HEK293 (cell line): ENCODE measurements around the gene PRKG1.

Experiments used
- BCL11A ChIP-seq: fragments of 450-650 bp; formaldehyde crosslinking; IDR thresholded peaks from 2 replicates; pipeline ENCODE4 v1.5.1; 2016; ENCODE audit warnings: low read depth, missing biosample characterization, missing genetic modification characterization
- CTCF ChIP-seq: fragments of 450-650 bp; formaldehyde crosslinking; IDR thresholded peaks from 2 replicates; pipeline ENCODE4 v1.5.1; 2016; ENCODE audit warnings: missing biosample characterization, missing genetic modification characterization
- GLI4 ChIP-seq: fragments of 450-650 bp; formaldehyde crosslinking; IDR thresholded peaks from 2 replicates; pipeline ENCODE4 v1.5.1; 2016; ENCODE audit warnings: missing biosample characterization, missing genetic modification characterization
- YY2 ChIP-seq: fragments of 450-650 bp; formaldehyde crosslinking; IDR thresholded peaks from 2 replicates; pipeline ENCODE4 v1.5.1; 2016; ENCODE audit warnings: missing biosample characterization, missing genetic modification characterization
- ZBTB49 ChIP-seq: fragments of 450-650 bp; formaldehyde crosslinking; IDR thresholded peaks from 2 replicates; pipeline ENCODE4 v1.5.1; 2016; ENCODE audit warnings: missing biosample characterization, missing genetic modification characterization, low read depth
- ZBTB6 ChIP-seq: fragments of 450-650 bp; formaldehyde crosslinking; IDR thresholded peaks from 2 replicates; pipeline ENCODE4 v1.5.1; 2017; ENCODE audit warnings: missing biosample characterization, missing genetic modification characterization
- ZNF10 ChIP-seq: fragments of 450-650 bp; formaldehyde crosslinking; IDR thresholded peaks from 2 replicates; pipeline ENCODE4 v1.5.1; 2017; ENCODE audit warnings: missing biosample characterization, missing genetic modification characterization
- ZNF155 ChIP-seq: fragments of 450-650 bp; formaldehyde crosslinking; IDR thresholded peaks from 2 replicates; pipeline ENCODE4 v1.5.1; 2016; ENCODE audit warnings: missing biosample characterization, missing genetic modification characterization
- ZNF24 ChIP-seq: fragments of 450-650 bp; formaldehyde crosslinking; IDR thresholded peaks from 2 replicates; pipeline ENCODE4 v1.5.1; 2016; ENCODE audit warnings: missing biosample characterization, missing genetic modification characterization
- ZNF670 ChIP-seq: fragments of 450-650 bp; formaldehyde crosslinking; IDR thresholded peaks from 2 replicates; pipeline ENCODE4 v1.5.1; 2016; ENCODE audit warnings: missing biosample characterization, missing genetic modification characterization, low read depth
- ZNF692 ChIP-seq: fragments of 450-650 bp; formaldehyde crosslinking; IDR thresholded peaks from 2 replicates; pipeline ENCODE4 v1.5.1; 2016; ENCODE audit warnings: missing biosample characterization, missing genetic modification characterization
- ZNF830 ChIP-seq: fragments of 450-650 bp; IDR thresholded peaks from 2 replicates; pipeline ENCODE4 v1.5.0; 2018; ENCODE audit warnings: missing biosample characterization, missing genetic modification characterization, low read depth, mild to moderate bottlenecking, moderate library complexity

GRCh38 chr10:51983481-51983880, 909.2 kb downstream of the PRKG1 start:
- TF ChIP-seq CTCF (tag by site-specific recombination): no peak
- TF ChIP-seq ZNF155 (tag by site-specific recombination): no peak
- TF ChIP-seq ZBTB49 (tag by site-specific recombination): no peak
- TF ChIP-seq ZNF24: no peak
- TF ChIP-seq ZBTB6: no peak
- no peak for TF ChIP-seq ZNF830 (tag by site-specific recombination)
- no peak for TF ChIP-seq YY2
- no peak for TF ChIP-seq GLI4 (tag by site-specific recombination)
- no peak for TF ChIP-seq ZNF10 (tag by site-specific recombination)
- no peak for TF ChIP-seq ZNF692
- TF ChIP-seq ZNF670 (tag by site-specific recombination): no peak
- no peak for TF ChIP-seq BCL11A
